Trophoblast cell (in vitro differentiated cells and primary cell): ENCODE data around the gene GDA.
"Not testable (repeated sequence)": the region's sequence is repeated elsewhere in the genome, so short reads cannot be mapped to it uniquely, and the experiment has no call there.

Experiments used
- DNase-seq, 2 donors: peaks; one replicate each; pipeline ENCODE4 v3.0.0-alpha.2; 2016
- H2AFZ ChIP-seq: 2 replicates; pipeline ENCODE4 v1.6.1; 2013; ENCODE audit warnings: low read length, moderate library complexity, mild to moderate bottlenecking; ENCODE audit not compliant: insufficient read depth, poor library complexity
- H2AK5ac ChIP-seq: 2 replicates; pipeline ENCODE4 v1.6.1; 2013; ENCODE audit warnings: mild to moderate bottlenecking, low read length
- H2BK120ac ChIP-seq: 2 replicates; pipeline ENCODE4 v1.6.1; 2013; ENCODE audit warnings: low read length, mild to moderate bottlenecking, moderate library complexity; ENCODE audit not compliant: insufficient read depth, poor library complexity
- H2BK12ac ChIP-seq: 2 replicates; pipeline ENCODE4 v1.6.1; 2013; ENCODE audit warnings: mild to moderate bottlenecking, low read length, moderate library complexity
- H2BK5ac ChIP-seq: 2 replicates; pipeline ENCODE4 v1.6.1; 2013; ENCODE audit warnings: low read length, low read depth, moderate library complexity, mild to moderate bottlenecking; ENCODE audit not compliant: poor library complexity
- H3K14ac ChIP-seq: 2 replicates; pipeline ENCODE4 v1.6.1; 2013; ENCODE audit warnings: mild to moderate bottlenecking, low read length
- H3K18ac ChIP-seq: 2 replicates; pipeline ENCODE4 v1.6.1; 2013; ENCODE audit warnings: mild to moderate bottlenecking, low read length
- H3K23ac ChIP-seq: 2 replicates; pipeline ENCODE4 v1.6.1; 2013; ENCODE audit warnings: low read length
- H3K27ac ChIP-seq: 2 replicates; pipeline ENCODE4 v1.5.1; 2013; ENCODE audit warnings: low read depth, mild to moderate bottlenecking, inconsistent platforms, low read length, moderate library complexity
- H3K27me3 ChIP-seq: 2 replicates; pipeline ENCODE4 v1.6.1; 2013; ENCODE audit warnings: inconsistent platforms, mild to moderate bottlenecking, low read length, moderate library complexity; ENCODE audit not compliant: insufficient read depth
- H3K36me3 ChIP-seq, 2 experiments: 1 replicate in 1 of 2; 2 replicates in 1 of 2; pipeline ENCODE4 v1.6.1; 2013; ENCODE audit warnings: low read length in 2 of 2, mild to moderate bottlenecking in 2 of 2, moderate library complexity in 1 of 2; ENCODE audit not compliant: insufficient read depth in 2 of 2, control insufficient read depth in 1 of 2
- H3K4ac ChIP-seq: 2 replicates; pipeline ENCODE4 v1.6.1; 2013; ENCODE audit warnings: low read depth, mild to moderate bottlenecking, low read length, moderate library complexity
- H3K4me1 ChIP-seq, 2 experiments: 1 replicate in 1 of 2; 2 replicates in 1 of 2; pipeline ENCODE4 v1.6.1; 2013; ENCODE audit warnings: low read length in 2 of 2, mild to moderate bottlenecking in 2 of 2, moderate library complexity in 1 of 2; ENCODE audit not compliant: insufficient read depth in 2 of 2, control insufficient read depth in 1 of 2
- H3K4me2 ChIP-seq: 2 replicates; pipeline ENCODE4 v1.6.1; 2013; ENCODE audit warnings: inconsistent platforms, mild to moderate bottlenecking, low read length, moderate library complexity
- H3K4me3 ChIP-seq: 2 replicates; pipeline ENCODE4 v1.5.1; 2013; ENCODE audit warnings: mild to moderate bottlenecking, low read depth, low read length, inconsistent platforms
- H3K79me1 ChIP-seq: one replicate; pipeline ENCODE4 v1.6.1; 2013; ENCODE audit warnings: low read length
- H3K79me2 ChIP-seq: 2 replicates; pipeline ENCODE4 v1.6.1; 2013; ENCODE audit warnings: low read length, mild to moderate bottlenecking; ENCODE audit not compliant: control insufficient read depth, insufficient read depth, poor library complexity
- H3K9ac ChIP-seq: 2 replicates; pipeline ENCODE4 v1.6.1; 2013; ENCODE audit warnings: mild to moderate bottlenecking, low read length
- H3K9me3 ChIP-seq: 2 replicates; pipeline ENCODE4 v1.6.1; 2013; ENCODE audit warnings: low read depth, mild to moderate bottlenecking, control low read depth, inconsistent platforms, low read length; ENCODE audit not compliant: insufficient read depth
- H4K12ac ChIP-seq: 2 replicates; pipeline ENCODE4 v1.6.1; 2013; ENCODE audit warnings: low read depth, mild to moderate bottlenecking, low read length, moderate library complexity
- H4K8ac ChIP-seq: 2 replicates; pipeline ENCODE4 v1.6.1; 2013; ENCODE audit warnings: low read depth, mild to moderate bottlenecking, low read length, moderate library complexity
- H4K91ac ChIP-seq: one replicate; pipeline ENCODE4 v1.6.1; 2013; ENCODE audit warnings: low read depth, mild to moderate bottlenecking, low read length, moderate library complexity
- WGBS: extraction: QIAGEN DNeasy Blood & Tissue Kit; methylation state at CpG from one replicate; pipeline ENCODE4 v1.1.7; 2013; ENCODE audit warnings: missing lambda C conversion rate; ENCODE audit not compliant: insufficient read length, insufficient coverage; ENCODE audit errors: extremely low coverage; 5-methylcytosine and 5-hydroxymethylcytosine counted together

Gene GDA

GRCh38 chr9:72268961-72269360 is 119.7 kb downstream of the GDA start:
- no peak overlapping the region for H3K4me2 ChIP-seq

GRCh38 chr9:72270359-72270758 is 121.1 kb downstream of the GDA start:
- H4K12ac ChIP-seq, H2BK5ac ChIP-seq, H4K8ac ChIP-seq, H3K79me1 ChIP-seq, H3K23ac ChIP-seq, H3K4me2 ChIP-seq, H3K9me3 ChIP-seq, H3K79me2 ChIP-seq, H3K36me3 ChIP-seq, DNase-seq, H3K9ac ChIP-seq, H2AK5ac ChIP-seq, H2AFZ ChIP-seq, H3K4ac ChIP-seq, H2BK120ac ChIP-seq, H4K91ac ChIP-seq, H3K18ac ChIP-seq, H2BK12ac ChIP-seq, H3K27me3 ChIP-seq, H3K14ac ChIP-seq, H3K4me1 ChIP-seq, H3K4me3 ChIP-seq: not testable (repeated sequence)
- WGBS: no CpG with 5 or more reads among the region's 3 CpGs
- H3K27ac ChIP-seq: peak overlapping the region; percentile 17

More at GRCh38 chr9:72268961-72269360, 119.7 kb downstream of the GDA start:
- Histone ChIP-seq H3K18ac (no peak overlapping the region), H3K36me3 (no peaks in the 10 kb centered on the region), H2BK12ac (no peak overlapping the region), H2AK5ac (no peak overlapping the region), H2AFZ (no peak overlapping the region), H3K4me1 (no peaks in the 10 kb centered on the region), H3K9ac (no peak overlapping the region), H4K8ac (no peak overlapping the region), H4K12ac (no peak overlapping the region), H2BK5ac (no peak overlapping the region), H3K27ac (no peak overlapping the region), H4K91ac (no peak overlapping the region), H3K4ac (no peak overlapping the region), H3K23ac (no peak overlapping the region), H3K4me3 (no peak overlapping the region), H3K14ac (no peak overlapping the region), H2BK120ac (no peak overlapping the region), H3K27me3 (no peaks in the 10 kb centered on the region), H3K79me2 (no peaks in the 10 kb centered on the region), H3K9me3 (no peaks in the 10 kb centered on the region), H3K79me1 (no peaks in the 10 kb centered on the region)
- DNase-seq: no peak
- WGBS: no CpG with 5 or more reads among the region's 3 CpGs

DNA sequence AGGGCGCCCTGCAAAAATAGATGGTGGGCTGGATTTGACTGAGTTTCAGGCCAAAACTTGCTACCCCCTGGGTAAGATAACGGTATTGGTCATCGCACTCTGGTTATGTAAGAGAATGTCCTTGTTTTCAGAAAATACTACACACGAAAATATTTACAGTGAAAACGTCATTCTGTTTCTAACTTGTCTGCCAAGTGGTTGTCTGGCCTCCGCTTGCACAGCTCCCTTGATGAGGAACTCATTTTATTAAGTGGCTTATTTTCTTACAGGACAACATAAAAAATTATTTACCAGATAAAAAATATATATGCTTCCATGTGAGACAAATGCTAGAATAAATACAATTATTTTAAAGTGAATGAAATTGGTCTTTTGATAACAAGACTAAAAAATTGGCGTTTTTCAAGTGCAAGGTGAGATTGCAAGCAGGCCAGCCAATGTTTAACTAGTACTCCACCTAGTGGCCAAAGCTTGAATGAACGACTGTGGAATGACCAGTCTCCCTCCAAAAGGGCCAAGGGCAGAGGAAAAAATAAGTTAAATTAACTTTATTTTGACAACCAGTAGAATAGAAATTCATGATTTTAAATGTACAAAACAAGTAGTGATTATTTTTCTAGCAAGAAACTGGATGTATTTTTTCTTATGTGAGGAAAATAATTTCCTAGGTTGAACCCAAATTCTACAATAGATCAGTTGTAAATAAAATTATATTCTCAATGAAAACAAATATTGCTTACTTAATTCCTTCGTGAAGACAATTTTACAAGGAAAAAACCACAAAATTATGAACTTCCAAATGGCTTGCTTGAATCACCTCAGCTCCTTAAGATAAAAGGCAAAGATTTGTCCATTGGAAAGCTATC is 122.6 kb downstream of the GDA start:
- Histone ChIP-seq H4K8ac (no peak overlapping the region), H3K27ac (no peak overlapping the region), H3K9me3 (no peaks in the 10 kb centered on the region), H3K36me3 (no peaks in the 10 kb centered on the region), H3K27me3 (no peaks in the 10 kb centered on the region), H3K18ac (no peak overlapping the region), H3K4me3 (no peak overlapping the region), H4K12ac (no peak overlapping the region), H2BK120ac (no peak overlapping the region), H3K4me2 (no peak overlapping the region), H3K79me2 (no peaks in the 10 kb centered on the region), H3K9ac (no peak overlapping the region), H2AFZ (no peak overlapping the region), H3K79me1 (no peaks in the 10 kb centered on the region), H3K4me1 (no peaks in the 10 kb centered on the region), H4K91ac (no peak overlapping the region), H2AK5ac (no peak overlapping the region), H3K14ac (no peak overlapping the region), H3K23ac (no peak overlapping the region), H3K4ac (no peak overlapping the region), H2BK12ac (no peak overlapping the region), H2BK5ac (no peak overlapping the region)
- no CpG with 5 or more reads among the region's 9 CpGs for WGBS
- peak; percentile 43 to 86 for DNase-seq

GRCh38 chr9:72274441-72274840 is 125.2 kb downstream of the GDA start:
- Histone ChIP-seq H3K4me3 (no peak overlapping the region), H2BK120ac (no peak overlapping the region), H2AFZ (no peak overlapping the region), H3K9ac (no peak overlapping the region), H2BK5ac (no peak overlapping the region), H3K14ac (no peak overlapping the region), H3K36me3 (no peaks in the 10 kb centered on the region), H3K79me2 (no peaks in the 10 kb centered on the region), H2AK5ac (no peak overlapping the region), H4K8ac (no peak overlapping the region), H3K4me2 (no peak overlapping the region), H2BK12ac (no peak overlapping the region), H3K27me3 (no peaks in the 10 kb centered on the region), H3K4me1 (no peaks in the 10 kb centered on the region), H3K18ac (no peak overlapping the region), H4K91ac (no peak overlapping the region), H3K4ac (no peak overlapping the region), H3K23ac (no peak overlapping the region), H3K27ac (no peak overlapping the region), H3K9me3 (no peaks in the 10 kb centered on the region), H4K12ac (no peak overlapping the region), H3K79me1 (no peaks in the 10 kb centered on the region)
- WGBS: no CpG with 5 or more reads among the region's 4 CpGs
- no peak for DNase-seq
